T-helper 22 cell (primary cell): ENCODE results near the gene CUL4A.

ENCODE experiments used
- DNase-seq: peaks from one replicate; pipeline ENCODE4 v3.0.0-alpha.2; 2020; ENCODE audit warnings: low read depth

Gene CUL4A

DNA sequence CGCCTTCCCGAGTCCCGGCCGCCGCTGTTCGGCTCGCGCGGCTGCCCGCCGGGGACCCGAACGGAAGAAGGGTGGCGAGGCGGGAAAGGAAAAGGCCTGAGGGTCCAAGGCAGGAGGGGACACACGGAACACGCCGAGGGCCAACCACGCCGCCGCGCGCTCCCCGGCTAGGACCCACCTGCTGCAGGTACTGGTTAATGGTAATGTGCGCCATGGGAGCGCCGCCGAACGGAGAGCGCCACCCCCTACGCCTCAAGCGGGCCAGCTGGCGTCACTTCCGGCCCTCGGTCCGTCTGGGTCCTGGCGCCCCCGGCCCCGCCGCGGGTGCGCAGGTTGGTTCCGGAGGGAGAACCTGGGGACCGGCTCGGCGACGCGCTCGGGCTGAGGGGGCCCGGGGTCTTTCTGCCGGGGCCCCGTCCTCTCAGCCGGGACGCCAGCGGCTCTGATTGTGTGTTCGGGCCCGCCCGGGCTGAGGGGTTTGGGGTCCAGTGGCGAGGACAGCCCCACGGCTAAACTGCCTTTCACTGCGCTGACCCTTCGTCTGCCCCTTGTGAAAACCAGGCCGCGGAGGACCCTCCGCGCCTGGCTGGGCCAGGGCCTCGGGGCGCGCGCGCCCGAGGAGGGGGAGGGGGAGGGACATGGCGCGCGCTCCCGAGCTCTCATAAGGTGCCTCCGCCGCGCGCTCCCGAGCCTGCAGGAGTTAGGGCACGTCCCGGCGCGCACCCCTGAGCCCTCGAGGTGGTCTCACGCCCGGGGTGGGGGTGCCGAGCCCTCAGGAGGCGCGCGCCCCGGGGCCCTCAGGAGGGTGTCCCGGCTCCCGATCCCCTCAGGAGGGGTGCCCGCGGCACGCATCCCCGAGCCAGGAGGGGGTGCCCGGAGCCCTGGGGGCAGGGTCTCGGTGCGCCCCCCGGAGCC is 735 bp upstream of the CUL4A start, which contains the start of gene PCID2:
Gene PCID2, minus strand, starts transcription at position 249 of the 915 bp plus-strand sequence. Its CDS starts 35 bp downstream, at position 214.
- DNase-seq: peak; percentile 82

DNA sequence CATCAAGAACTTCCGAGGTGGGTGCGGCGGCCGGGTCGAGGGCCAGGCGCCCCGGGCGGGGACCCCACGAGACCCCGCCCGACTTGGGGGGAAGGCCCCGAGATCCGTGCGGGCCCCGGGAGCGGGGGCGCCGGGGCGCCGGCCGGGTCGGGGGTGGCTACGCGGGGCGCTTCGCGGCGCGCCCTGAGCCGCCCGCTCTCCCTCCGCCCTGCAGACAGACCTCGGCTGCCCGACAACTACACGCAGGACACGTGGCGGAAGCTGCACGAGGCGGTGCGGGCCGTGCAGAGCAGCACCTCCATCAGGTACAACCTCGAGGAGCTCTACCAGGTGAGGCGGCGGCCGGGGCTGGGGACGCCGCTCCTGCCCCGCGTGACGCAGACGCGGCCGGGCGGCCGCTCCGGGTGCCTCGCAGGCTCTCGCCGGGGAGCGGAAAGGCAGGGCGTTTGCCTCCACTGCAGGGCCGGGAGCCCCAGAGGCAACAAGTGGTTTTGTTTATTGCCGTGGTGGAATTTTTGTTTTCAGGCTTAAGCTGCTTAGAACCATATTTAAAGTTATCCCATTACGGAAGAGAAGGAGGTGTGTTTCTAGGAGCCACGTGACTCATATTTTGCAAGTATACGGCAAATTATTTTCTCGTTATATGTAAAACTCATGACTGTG is 477 bp downstream of the CUL4A start:
- peak; percentile 74 for DNase-seq

DNA sequence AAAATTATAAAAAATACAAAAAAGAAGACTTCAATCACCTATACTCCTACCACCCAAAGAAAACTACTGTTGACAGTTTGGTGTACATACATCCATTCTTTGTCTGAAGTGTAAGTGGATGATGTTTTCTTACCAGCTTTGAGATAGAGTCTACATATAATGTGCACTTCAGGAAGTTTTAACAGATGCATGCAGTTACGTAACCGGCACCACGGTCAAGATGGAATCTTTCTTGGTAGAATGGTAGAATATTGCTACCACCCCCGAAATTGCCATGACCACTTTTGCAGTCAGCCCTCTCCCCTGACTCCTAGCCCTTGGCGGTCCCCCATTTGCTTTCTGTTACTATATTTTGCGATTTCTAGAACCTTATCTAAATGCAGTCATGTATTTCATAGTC is 1.4 kb downstream of the CUL4A start:
- DNase-seq: no peak

DNA sequence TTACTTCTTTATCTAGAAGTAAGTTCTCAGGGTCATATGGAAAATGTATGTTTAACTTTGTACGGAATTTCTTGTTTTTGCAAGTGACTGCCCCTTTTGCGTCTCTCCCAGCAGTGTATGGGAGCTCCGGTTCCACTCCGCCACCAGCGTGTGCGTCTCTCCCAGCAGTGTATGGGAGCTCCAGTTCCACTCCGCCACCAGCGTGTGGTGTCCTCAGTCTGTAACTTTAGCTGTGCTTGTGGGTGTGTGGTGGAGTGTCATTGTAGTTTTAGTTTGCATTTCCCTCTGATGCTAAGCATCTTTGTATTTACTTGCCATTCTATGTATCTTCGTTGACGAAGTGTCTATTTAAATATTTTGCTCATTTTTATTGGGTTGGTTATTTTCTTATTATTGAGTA is 2.4 kb downstream of the CUL4A start:
- DNase-seq: no peak

DNA sequence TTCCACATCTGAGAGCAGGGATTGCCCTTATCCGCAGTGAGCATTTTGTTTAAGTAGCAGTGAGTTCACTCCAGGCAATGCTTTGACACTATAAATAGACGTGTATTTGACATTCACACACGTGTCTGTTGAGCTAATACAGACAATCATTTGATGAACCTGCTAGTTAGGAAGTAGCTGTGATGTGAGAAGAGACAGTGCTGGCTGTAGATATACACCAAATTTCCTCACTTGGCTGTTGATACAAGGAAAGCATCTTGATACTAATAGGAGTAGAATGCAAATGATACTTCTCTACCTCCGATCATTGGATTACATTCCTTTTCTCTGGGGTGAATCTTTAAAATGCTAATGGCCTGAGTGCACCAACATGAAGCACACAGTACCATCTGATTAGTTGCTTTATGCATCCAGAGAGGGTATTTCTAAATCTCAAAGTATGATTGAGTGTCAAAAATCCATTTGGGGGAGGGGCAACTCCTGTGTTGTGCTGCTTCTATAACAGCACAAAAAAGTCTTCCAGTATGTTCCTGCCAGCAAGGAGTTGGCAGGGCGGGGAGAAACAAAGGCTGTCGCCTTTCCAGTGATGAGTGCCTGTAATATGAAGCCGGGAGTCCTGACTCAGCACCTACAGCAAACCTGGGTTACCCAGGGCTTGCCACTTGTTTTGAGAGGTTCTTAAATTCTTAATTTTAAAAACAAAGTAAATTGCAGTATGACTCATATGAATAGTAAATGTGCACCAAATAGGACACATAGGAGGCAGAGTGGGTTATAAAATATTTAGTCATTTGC is 7.0 kb downstream of the CUL4A start:
- DNase-seq: no peak

DNA sequence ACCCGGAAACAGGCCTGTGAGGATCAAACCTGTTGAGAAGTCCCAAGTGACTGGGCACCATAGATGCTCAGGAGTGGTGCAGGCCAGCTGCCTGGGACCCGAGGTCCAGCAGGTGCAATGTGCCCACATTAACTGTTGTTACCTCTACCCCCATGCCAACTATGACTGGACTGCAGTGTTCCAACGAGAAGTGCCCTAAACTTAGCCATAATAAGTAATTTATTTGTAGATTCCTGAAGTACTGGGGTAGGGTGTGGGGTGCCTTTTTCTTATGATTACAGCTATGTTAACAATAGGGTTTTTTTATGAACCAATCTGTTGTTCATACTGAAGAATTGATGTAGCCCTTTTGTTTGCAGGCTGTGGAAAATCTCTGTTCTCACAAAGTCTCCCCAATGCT is 9.2 kb downstream of the CUL4A start:
- no peak for DNase-seq

DNA sequence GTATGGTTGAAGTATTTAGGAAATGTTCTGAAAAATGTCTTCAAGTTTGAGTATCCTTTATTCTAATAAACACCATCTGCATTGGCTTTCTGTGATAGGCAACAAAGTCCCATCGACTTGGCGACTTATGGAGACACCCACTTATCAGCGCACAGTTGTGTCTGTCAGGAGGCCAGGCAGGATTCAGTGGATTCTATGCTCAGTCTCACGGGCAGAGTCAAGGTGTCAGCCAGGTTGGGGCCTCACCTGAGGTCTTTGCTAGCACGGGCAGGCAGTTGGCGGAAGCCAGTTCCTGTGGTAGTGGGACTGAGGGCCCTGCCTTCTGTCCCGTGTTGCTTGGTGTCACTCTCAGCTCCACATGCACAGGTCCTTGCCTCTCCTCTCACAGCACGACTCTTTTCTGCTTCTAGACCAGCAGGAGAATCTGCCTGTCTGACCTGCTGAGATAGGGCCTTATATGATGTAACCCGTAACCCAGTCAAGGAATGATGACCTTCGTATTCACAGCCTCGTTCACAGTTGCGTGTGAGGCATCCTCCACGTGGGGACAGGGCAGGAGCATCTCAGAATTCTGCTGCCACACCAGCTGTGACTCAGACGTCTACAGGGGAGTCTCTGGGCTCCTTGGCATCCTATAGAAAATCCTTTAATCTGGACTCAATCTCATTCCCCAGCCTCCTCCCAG is 10.0 kb downstream of the CUL4A start:
- no peak for DNase-seq

DNA sequence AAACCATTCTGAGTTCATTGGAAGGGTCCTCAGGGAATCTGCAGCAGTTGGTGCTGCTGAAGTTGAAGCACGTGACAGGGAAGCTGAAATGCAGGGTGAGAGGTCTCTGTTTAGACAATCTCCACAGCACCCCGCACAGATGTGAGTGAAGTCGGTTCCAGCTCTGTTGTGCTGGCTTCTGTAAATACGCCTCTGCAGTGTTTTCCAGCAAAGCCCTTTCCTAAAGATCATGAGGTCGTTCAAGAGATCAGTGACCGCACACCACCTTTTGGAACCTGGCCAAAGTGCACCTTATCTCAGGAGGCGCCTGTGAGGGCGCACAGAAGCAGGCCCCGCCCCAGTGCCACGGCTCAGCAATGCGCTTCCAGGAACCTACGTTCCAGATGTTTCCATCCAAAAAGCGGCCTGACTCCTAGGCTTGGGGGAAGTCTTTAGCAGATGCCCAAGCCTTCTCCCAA is 10.8 kb downstream of the CUL4A start:
- DNase-seq: no peak

DNA sequence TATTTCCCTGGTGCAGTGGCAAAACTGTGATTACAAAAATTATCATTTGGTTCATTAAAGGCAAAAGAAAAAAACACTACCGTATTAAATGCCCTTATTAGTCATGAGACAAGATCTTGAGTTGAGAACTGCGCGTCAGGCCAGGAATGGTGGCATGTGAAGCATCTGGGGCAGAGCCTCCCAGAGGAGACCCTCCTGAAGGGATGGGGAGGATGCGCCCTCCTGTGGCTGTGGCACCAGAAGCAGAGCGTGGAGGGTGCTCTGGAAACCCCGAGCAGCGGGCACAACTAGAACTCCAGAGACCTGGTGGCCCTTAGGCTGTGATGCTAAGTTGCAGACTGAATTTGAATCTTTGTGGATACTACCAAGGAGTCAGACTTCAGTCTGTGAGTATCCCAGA is 11.5 kb downstream of the CUL4A start:
- DNase-seq: no peak

DNA sequence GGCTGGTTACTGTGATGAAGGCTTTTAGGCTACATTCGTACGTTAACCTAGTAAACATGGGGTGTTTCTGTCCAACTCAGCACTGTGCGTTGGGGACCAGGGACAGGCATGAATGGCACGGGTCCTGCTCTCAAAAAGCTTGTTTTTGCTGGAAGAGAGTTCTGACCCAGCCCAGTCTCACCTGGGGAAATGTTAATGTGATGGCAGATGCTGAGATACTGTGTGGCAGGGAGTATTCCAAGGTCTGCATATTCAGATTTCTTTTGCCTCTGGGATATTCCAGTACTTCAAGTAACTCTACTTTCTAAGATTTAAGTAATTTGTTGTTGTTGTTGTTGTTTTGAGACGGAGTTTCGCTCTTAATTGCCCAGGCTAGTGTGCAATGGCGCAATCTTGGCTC is 13.7 kb downstream of the CUL4A start:
- no peak for DNase-seq

DNA sequence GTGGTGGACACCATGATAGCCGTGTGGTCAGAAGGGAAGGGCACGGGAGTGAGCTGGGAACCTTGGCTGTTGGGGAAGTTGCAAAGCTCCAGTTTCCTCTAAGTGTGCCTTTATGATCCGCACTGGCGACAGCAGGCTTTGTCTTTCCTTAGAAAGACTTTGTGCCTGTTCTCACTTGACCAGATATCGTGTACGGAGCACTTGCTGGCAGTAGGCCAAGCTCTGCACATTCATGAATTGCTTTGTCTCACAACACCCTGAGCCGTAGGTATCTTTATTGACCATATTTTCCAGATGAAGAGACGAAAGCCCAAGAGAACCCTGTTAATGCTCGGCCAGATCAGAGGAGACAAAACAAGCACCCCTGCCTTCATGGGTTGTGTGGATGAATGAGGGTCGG is 15.1 kb downstream of the CUL4A start:
- DNase-seq: no peak

DNA sequence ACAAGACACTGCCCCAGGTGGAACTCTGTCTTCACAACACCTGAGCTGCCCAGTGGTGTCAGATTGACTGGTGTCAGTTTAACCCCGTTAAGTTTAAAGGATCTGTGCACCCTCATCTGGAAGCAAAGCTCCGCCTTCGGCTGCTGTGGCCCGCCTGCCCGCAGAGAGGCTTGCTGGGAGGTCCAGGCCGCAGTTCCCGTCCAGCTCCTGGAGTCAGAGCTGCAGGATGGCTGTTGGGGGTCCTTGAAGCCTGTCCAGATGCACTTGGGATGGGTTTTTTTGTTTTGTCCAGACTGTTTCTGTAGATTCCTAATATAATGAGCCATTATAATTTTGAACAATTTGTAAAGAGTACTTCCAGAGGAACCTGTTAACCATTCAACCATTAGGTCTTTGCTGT is 16.1 kb downstream of the CUL4A start:
- no peak for DNase-seq

DNA sequence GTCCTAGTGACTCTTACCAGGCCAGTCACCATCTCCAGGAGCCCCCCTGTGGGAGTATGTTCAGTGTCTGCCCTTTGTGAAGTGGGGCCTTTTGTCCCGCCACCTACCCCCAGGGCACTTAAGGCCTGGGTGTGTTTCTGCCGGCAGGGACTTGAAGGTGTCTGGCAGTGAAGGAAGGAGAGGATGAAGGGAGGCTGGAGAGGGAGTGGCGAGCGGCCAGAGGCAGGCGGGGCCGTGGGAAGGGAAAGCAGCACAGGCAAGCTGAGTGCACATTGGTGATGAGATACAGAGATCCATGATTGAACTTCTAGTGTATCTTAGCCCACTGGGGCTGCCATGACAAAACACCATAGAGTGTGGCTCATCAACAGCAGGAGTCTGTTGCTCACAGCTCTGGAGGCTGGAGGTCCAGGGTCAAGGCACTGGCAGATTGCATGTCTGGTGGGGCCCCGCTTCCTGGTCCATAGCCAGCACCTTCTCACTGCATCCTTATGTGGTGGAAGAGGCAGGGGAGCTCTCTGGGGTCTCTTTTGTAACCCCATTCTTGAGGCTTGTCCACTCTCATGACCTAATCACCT is 17.5 kb downstream of the CUL4A start:
- no peak for DNase-seq

DNA sequence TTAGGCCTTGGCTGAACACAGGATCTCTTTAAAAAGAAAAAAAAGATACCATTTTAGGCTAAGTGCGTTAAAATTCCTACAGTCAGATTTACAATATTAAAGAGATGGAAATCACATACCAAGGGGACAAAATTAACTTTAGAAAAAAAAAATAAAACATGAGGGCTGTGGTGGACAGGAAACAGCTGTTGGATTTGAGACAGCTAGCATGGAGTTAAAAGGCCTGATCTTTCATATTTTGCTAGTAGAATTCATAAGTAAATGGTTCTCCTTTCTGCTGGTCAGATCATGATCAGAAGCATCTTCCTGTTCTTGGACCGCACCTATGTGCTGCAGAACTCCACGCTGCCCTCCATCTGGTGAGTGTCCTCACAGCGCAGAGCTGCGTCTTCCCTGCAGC is 19.7 kb downstream of the CUL4A start:
- no peak for DNase-seq

DNA sequence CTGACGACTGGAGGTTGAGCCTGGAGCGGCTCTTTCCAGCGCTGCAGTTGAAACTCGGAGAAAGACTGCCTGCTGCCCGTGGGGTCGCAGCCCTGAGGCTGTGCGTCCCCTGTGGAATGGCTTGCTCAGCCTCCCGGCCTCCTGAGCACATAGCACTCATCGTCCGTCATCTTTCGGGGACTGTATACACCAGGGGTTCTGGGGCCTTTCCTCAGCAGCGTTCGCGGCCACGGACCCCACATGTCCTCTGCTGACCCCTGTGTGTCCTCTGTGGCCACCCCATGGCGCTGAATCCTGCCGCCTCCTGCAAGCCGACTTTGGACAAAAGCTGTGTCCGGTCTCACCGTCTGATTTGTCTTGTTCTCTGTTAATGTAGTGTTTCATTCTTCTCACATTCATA is 20.4 kb downstream of the CUL4A start:
- no peak for DNase-seq

DNA sequence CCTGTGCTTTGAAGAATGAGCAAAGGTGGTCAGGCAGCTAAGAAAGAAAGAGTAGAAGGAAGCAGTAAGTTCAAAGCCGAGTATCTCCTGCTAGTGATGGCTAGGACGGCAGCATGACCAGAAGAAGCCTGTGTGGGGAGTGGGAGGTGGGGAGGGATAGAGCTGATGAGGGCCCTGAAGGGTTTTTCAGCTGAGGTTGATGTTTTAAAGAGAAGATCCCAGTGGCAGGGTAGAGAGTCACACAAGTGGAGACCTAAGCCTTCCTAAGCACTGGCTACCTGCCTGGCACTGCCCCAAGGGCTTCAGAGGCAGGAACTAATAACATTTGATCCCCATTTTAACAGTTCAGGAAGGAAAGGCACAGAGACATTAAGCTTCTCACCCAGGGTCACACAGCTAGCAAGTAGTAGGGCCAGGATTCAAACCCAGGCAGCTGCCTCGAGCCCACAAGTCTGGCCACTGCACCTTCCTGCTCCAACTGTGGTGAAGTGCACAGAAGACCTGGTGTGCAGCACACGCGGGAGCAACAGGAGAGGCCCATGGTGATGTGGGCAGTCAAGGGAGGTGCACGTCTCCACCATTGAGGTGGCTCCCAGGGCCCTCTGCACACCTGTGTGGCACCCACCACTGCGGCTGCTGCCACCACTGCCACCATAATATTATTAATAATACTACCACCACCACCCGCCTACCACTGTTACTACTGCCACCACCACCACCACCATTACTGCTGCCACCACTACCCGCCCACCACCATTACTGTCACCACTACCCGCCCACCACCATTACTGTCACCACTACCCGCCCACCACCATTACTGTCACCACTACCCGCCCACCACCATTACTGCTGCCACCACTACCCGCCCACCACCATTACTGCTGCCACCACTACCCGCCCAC is 22.1 kb downstream of the CUL4A start:
- no peak for DNase-seq

DNA sequence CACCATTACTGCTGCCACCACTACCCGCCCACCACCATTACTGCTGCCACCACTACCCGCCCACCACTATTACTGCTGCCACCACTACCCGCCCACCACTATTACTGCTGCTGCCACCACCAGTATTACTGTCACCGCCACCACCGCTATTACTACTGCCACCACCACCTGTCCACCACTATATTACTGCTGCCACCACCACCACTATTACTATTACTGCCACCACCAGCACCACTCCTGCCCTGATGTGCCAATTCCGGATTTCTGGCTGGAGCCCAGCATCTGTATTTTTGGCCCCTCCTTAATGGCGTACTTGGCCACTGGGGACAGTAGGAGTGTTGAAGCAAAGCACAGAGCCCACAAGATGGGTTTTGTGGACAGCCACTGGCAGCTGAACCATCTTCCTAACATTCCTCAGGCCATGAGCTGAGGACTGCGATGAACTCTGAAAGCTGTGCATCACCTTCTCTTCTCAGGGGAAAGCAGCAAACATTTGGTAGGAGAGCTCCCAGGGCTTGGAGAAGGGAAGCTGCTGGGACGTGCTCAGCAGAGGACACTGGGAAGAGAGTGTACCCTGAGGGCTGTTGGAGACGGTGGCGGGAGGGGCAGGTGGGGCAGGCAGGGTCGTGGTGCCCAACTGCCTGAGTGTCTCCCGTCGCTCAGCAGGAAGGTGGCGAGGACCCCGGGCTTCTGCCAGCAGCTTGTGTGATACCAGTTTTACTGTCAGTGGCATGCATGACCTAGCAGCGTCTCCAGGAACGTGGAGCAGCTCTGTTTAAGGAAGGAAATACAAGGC is 23.0 kb downstream of the CUL4A start:
- DNase-seq: no peak

DNA sequence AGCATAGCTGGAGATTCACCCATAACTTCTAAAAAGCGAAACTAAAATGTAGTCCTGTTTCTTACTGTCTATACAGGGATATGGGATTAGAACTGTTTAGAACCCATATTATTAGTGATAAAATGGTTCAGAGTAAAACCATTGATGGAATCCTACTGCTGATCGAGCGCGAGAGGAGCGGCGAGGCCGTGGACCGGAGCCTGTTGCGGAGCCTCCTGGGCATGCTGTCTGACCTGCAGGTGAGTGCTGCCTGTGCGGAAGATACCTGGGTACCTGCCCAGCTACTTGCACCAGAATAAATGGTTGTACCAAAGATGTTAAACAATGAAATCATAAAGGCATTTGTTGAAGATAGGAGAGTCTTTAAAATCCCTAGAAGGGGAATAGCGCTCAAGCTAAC is 23.7 kb downstream of the CUL4A start:
- no peak for DNase-seq

DNA sequence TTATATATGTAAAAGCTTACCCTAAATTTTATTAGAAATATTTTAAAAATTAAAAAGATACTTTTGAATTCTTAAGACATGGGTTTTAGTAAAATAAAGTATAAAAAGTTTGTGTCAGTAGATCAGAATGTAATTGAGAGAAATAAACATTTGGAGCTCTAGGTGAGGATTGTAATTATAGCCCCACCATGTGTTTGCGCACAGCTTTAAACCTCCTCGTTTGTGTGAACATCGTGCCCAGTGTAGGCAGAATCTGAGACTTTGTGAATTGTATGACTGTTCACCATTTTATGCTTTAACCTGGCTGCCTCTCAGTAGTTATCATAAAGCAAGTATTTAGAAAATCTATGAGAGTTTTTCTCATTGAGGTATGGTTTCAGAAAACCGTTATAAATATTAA is 29.1 kb downstream of the CUL4A start:
- DNase-seq: no peak

DNA sequence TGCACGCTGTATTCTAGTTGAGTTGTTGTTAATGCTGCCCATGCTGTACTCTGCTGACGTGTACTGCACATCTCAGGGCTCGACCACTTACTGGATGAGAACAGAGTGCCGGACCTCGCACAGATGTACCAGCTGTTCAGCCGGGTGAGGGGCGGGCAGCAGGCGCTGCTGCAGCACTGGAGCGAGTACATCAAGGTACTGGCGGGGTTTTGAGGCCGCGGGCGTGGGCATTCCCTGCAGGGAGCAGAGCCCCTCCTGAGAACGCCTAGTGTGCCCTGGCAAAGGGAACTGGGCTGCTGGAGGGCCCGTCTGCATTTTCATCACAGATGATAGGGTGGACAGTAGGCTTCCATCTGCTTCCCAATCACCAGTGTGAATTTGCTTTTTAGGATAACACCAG is 29.9 kb downstream of the CUL4A start:
- DNase-seq: no peak
